GM18951 (cell line): ENCODE results near the gene CATSPERZ.

Source experiments
- POLR2A ChIP-seq: IDR thresholded peaks from 4 replicates; pipeline ENCODE4 v1.6.1; 2011; ENCODE audit warnings: mild to moderate bottlenecking; ENCODE audit not compliant: insufficient read length, insufficient read depth; ENCODE audit errors: extremely low read depth
- in situ Hi-C: fragments of 300-500 bp; cut with MboI; formaldehyde crosslinking; loops from one replicate; pipeline ENCODE4 v1.12.0; 2022; ENCODE audit warnings: low sequenced_read_pairs, mixed read lengths, inconsistent platforms; ENCODE audit not compliant: unreplicated experiment

CATSPERZ gene

DNA sequence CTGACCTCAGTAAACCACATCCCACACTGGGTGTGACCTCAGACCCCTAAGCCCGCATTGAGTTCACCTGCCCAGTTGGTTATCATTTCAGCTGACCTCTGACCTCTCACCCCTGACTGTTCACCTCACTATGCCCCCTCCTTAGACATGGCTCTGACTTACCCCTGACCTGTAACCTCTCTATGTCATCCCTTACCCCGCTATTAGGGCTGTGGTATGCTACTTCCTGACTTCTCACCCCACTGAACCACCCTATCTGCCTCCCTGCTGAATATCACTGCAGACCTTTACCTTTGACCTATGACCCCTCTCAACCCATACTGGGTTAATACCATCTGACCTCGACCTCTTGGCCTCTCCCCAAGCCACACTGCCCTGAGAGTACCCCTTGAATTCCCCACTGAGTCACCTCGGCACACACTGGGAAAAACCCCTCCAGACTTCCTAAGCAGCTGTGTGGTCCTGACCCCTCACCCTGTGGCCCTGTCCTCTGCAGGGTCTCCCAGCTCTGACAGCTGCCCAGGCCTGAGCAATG, 40.6 kb upstream of the CATSPERZ start:
- TF ChIP-seq POLR2A = no peak
- in situ Hi-C loops = no loop called here

DNA sequence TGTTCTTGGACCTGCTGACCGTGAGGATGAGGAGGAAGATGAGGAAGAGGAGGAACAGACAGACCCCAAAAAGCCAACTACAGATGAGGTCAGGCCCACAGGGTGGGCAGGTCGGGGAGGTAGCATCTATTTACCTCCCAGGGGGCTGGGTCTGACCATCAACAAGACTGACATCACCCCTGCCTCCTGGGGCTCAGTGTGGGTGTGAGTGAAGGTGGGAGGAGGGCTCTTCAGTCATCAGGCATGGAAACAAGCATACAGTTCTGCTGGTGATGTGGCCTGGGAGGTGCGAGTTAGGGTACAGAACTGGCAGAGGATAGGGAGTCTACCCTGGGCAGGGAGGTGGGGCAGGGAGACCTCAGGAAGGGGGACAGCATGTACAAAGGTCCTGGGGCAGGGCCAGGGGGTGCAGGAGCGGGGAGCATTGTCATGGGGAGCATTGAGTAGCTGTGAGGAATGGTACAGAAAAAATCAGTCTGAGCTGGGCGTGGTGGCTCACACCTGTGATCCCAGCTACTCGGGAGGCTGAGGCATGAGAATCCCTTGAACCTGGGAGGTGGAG, 39.9 kb upstream of the CATSPERZ start:
- in situ Hi-C loops = no loop called here

GRCh38 chr11:64261556-64262080, 38.5 kb upstream of the CATSPERZ start:
- in situ Hi-C loops = no loop called here

More for the DNA sequence above, 39.9 kb upstream of the CATSPERZ start:
- no peak for TF ChIP-seq POLR2A

DNA sequence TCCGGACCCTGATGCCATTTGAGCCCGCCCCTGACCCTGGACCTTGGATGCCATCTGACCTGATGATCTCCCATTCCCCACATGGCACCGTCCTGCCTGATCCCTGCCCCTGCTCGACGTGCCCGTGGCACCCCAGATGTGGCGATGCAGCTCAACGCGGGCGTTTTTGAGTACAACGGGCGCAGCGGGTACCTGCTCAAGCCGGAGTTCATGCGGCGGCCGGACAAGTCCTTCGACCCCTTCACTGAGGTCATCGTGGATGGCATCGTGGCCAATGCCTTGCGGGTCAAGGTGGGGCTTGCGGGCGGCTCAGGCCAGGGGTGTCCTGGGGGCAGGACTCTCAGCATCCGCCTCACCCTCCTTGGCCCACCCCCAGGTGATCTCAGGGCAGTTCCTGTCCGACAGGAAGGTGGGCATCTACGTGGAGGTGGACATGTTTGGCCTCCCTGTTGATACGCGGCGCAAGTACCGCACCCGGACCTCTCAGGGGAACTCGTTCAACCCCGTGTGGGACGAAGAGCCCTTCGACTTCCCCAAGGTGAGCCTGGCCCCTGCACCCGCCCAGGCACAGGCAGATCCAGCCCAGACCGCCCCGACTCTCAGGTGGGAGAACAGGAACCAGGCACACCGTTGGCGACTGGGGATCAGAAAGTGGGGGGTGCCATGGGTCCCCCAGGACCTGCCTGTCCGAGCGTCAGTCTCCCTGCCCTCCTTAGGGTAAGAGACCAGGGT, 37.7 kb upstream of the CATSPERZ start:
- TF ChIP-seq POLR2A = no peak
- in situ Hi-C loops = no loop called here

More at GRCh38 chr11:64261556-64262080, 38.5 kb upstream of the CATSPERZ start:
- TF ChIP-seq POLR2A = no peak

DNA sequence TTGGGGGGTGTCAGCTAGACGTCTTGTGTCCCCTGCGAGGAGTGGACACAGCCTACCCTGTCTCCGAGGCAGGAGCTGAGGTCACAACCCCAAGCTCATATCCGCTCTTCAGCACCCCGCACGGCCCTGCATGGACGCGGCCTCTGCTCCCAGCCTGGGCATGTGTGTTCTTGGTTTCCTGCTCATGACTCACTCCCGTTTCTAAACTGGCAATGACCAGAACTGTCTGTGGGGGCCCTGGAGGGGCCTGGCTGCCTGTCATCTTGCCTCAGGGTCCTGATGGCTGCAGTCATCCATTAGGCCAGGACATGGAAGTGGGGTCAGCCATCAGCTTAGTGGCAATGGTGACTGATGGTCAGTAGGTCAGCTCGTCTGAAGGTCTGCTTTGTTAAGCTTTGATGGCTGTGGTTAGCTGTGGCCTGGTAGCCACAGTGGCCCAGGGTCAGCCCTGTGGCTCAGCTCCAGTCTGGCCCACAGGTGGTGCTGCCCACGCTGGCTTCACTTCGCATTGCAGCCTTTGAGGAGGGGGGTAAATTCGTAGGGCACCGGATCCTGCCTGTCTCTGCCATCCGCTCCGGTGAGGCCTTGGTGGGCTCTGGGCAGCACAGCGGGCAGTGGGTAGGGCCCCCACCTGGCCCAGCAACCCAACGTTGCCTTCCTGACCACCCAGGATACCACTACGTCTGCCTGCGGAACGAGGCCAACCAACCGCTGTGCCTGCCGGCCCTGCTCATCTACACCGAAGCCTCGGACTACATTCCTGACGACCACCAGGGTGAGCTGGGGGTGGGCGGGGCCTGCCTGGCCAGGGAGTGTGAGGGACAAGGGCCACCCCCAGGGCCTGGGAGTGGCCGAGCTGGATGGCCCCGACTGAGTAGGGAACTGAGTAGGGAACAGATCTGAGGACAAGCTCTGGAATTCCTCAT, 36.9 kb upstream of the CATSPERZ start:
- TF ChIP-seq POLR2A = no peak
- in situ Hi-C loops = no loop called here

DNA sequence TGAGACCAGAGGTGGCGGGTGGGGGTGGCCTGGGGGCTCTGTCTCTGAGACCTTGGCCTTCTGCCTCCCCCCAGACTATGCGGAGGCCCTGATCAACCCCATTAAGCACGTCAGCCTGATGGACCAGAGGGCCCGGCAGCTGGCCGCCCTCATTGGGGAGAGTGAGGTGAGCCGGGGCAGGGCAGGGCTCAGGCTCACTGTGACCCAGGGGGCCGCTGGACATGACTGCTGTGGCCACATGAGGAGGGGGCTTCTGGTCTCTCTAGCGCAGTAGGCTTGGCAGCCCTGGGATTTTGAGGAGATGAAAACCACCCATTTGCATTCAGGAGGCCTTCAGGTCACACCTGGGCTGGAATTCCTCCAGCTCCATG, 36.2 kb upstream of the CATSPERZ start:
- in situ Hi-C loops = no loop called here
- TF ChIP-seq POLR2A = no peak

- no peak for TF ChIP-seq POLR2A
- in situ Hi-C loops = no loop called here
Observed at GRCh38 chr11:64264371-64264852, 35.7 kb upstream of the CATSPERZ start.

GRCh38 chr11:64265176-64266160, 34.7 kb upstream of the CATSPERZ start:
- TF ChIP-seq POLR2A = no peak
- in situ Hi-C loops = no loop called here

GRCh38 chr11:64266339-64266738, 33.8 kb upstream of the CATSPERZ start:
- no peak for TF ChIP-seq POLR2A
- in situ Hi-C loops = no loop called here

- in situ Hi-C loops = no loop called here
Observed at GRCh38 chr11:64267207-64267945, 32.8 kb upstream of the CATSPERZ start.

GRCh38 chr11:64268025-64268892, 31.9 kb upstream of the CATSPERZ start:
- no peak for TF ChIP-seq POLR2A
- in situ Hi-C loops = no loop called here

More at GRCh38 chr11:64267207-64267945, 32.8 kb upstream of the CATSPERZ start:
- no peak for TF ChIP-seq POLR2A
